ENCODE data around the gene ZDHHC20. TPM values are rescaled to one million over a fixed set of nuclear protein-coding genes. Genes with fewer than 3 reads are reported as not detected.

ZDHHC20 gene
- total RNA-seq (2014; rRNA removed; shearing (Covaris generic); ENCODE audit: low replicate concordance): 44.0 and 129 TPM in 2 replicates

DNA sequence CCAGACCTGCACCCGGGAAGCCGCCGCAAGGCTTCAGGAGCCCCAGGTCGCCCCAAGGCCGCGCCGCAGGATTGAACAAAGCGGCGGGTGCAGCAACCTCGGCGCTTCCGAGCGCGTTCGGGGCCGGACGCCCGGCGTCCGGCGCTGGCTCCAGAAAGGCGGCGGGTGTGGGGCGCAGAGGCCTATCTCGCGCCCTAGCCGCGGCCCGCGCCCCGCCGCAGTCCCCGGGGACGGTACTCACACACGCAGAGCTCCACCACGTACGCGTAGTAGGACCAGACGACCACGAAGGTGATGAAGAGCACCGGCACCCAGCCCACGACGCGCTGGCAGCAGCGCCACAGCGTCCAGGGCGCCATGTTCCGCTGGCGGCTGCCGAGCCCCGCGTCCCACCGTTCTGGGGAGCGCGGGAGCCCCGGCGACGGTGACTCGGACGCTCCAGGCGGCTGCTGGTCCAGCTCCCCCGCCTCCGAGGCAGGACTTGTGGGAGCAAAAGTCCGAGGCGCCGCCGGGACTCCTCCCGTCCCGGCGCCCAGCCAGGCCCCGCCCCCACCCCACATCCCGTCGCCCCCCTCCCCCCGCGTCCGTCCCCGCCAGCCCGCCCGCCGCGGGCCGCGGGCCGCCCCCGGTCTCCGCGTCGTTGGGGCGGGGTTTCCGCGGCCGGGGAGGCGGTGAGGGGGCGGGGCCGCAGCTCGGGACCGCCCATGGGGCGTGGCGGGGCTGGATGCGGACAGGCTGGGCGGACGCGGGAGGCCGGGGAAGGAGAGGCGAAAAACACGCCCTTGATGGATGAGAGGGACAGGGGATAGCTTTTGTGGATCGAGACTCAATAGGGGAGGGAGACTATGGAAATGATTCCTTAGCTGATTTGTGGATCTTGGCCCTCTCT lies at the start of gene ZDHHC20:
Gene ZDHHC20 (minus strand): TSS at position 491 of the 889 bp plus-strand sequence. CDS start 132 bp downstream, at position 359.
- Histone ChIP-seq H3K9me2 (replicated peaks; ENCODE audit: insufficient read depth, low read length) (no peaks in the 10 kb centered on the region), H3K4me1 (ENCODE audit: low read length) (peaks cover 19% of the 10 kb centered on the region), H3K9me3 (ENCODE audit: low read length) (peaks cover 2% of the 10 kb centered on the region; the same call in 1 of the 2 replicates), H3K79me2 (ENCODE audit: low read length) (peaks cover 50% of the 10 kb centered on the region), H3K9ac (ENCODE audit: low read length) (peak within 1 kb of the TSS; percentile 84), H3K27ac (ENCODE audit: low read length) (peak within 1 kb of the TSS; percentile 78), H3K4me2 (ENCODE audit: low read depth, low read length, poor library complexity, severe bottlenecking) (peak within 1 kb of the TSS; percentile 95), H4K20me1 (ENCODE audit: insufficient read depth, low read depth, low read length) (peaks cover 9% of the 10 kb centered on the region; the same call in 1 of the 2 replicates), H3K27me3 (ENCODE audit: low read length) (no peaks in the 10 kb centered on the region), H3K4me3 (ENCODE audit: low read length) (peak within 1 kb of the TSS; percentile 91), H3K36me3 (ENCODE audit: insufficient read depth, low read length) (0 out of 2 replicates have a peak, but pooled peaks cover 4% of the 10 kb centered on the region), H2AFZ (ENCODE audit: low read length) (peak within 1 kb of the TSS; percentile 88)
- peak; percentile 95 for DNase-seq

- H3K79me2 ChIP-seq (ENCODE audit: low read length): peaks cover 3% of the 10 kb centered on the region; the same call in 1 of the 2 replicates
- no peak overlapping the region for H3K9ac ChIP-seq (ENCODE audit: low read length)
- no peaks in the 10 kb centered on the region for H4K20me1 ChIP-seq (ENCODE audit: insufficient read depth, low read depth, low read length)
- no peaks in the 10 kb centered on the region for H3K9me2 ChIP-seq (replicated peaks; ENCODE audit: insufficient read depth, low read length)
- no peak for DNase-seq
- no peak overlapping the region for H3K27ac ChIP-seq (ENCODE audit: low read length)
- H3K4me2 ChIP-seq (ENCODE audit: low read depth, low read length, poor library complexity, severe bottlenecking): no peak overlapping the region
- no peak overlapping the region for H3K4me3 ChIP-seq (ENCODE audit: low read length)
- no peaks in the 10 kb centered on the region for H3K4me1 ChIP-seq (ENCODE audit: low read length)
- H3K36me3 ChIP-seq (ENCODE audit: insufficient read depth, low read length): peaks cover 9% of the 10 kb centered on the region; the same call in 1 of the 2 replicates
- H3K9me3 ChIP-seq (ENCODE audit: low read length): no peaks in the 10 kb centered on the region
- H2AFZ ChIP-seq (ENCODE audit: low read length): no peak overlapping the region
- H3K27me3 ChIP-seq (ENCODE audit: low read length): no peaks in the 10 kb centered on the region
These were observed 45.3 kb upstream of the ZDHHC20 start for GRCh38 chr13:21504379-21504778.

GRCh38 chr13:21501686-21502085 lies 42.6 kb upstream of the ZDHHC20 start:
- Histone ChIP-seq H3K27me3 (ENCODE audit: low read length) (no peaks in the 10 kb centered on the region), H4K20me1 (ENCODE audit: insufficient read depth, low read depth, low read length) (no peaks in the 10 kb centered on the region), H3K4me1 (ENCODE audit: low read length) (no peaks in the 10 kb centered on the region), H3K9ac (ENCODE audit: low read length) (no peak overlapping the region), H3K9me2 (replicated peaks; ENCODE audit: insufficient read depth, low read length) (no peaks in the 10 kb centered on the region), H3K9me3 (ENCODE audit: low read length) (no peaks in the 10 kb centered on the region), H3K4me3 (ENCODE audit: low read length) (no peak overlapping the region), H2AFZ (ENCODE audit: low read length) (no peak overlapping the region), H3K4me2 (ENCODE audit: low read depth, low read length, poor library complexity, severe bottlenecking) (no peak overlapping the region), H3K36me3 (ENCODE audit: insufficient read depth, low read length) (peaks cover 9% of the 10 kb centered on the region; the same call in 1 of the 2 replicates), H3K27ac (ENCODE audit: low read length) (no peak overlapping the region), H3K79me2 (ENCODE audit: low read length) (peaks cover 3% of the 10 kb centered on the region; the same call in 1 of the 2 replicates)
- no peak for DNase-seq

DNA sequence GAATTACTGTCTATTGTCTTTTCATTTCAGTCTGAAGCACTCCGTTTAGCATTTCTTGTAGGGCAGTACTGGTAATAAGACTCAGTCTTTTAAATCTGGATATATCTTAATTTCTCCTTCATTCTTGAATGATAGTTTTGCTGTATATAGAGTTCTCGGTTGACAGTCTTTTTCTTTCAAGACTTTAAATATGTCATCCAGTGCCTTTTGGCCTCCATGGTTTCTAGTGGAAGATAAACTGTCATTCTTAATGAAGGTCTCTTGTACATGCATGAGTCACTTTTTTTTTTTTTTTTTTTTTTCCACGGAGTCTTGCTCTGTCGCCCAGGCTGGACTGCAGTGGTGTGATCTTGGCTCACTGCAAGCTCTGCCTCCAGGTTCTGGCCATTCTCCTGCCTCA lies 27.2 kb upstream of the ZDHHC20 start:
- Histone ChIP-seq H2AFZ (ENCODE audit: low read length) (no peak overlapping the region), H4K20me1 (ENCODE audit: insufficient read depth, low read depth, low read length) (no peaks in the 10 kb centered on the region), H3K27ac (ENCODE audit: low read length) (no peak overlapping the region), H3K27me3 (ENCODE audit: low read length) (no peaks in the 10 kb centered on the region), H3K4me2 (ENCODE audit: low read depth, low read length, poor library complexity, severe bottlenecking) (no peak overlapping the region), H3K36me3 (ENCODE audit: insufficient read depth, low read length) (peaks cover 13% of the 10 kb centered on the region), H3K9ac (ENCODE audit: low read length) (no peak overlapping the region), H3K9me3 (ENCODE audit: low read length) (peaks cover 4% of the 10 kb centered on the region), H3K79me2 (ENCODE audit: low read length) (no peaks in the 10 kb centered on the region), H3K4me3 (ENCODE audit: low read length) (no peak overlapping the region), H3K4me1 (ENCODE audit: low read length) (no peaks in the 10 kb centered on the region), H3K9me2 (replicated peaks; ENCODE audit: insufficient read depth, low read length) (no peaks in the 10 kb centered on the region)
- no peak for DNase-seq

GRCh38 chr13:21483748-21484147 lies 24.6 kb upstream of the ZDHHC20 start:
- H4K20me1 ChIP-seq (ENCODE audit: insufficient read depth, low read depth, low read length): no peaks in the 10 kb centered on the region
- H3K36me3 ChIP-seq (ENCODE audit: insufficient read depth, low read length): no peaks in the 10 kb centered on the region
- no peaks in the 10 kb centered on the region for H3K9me2 ChIP-seq (replicated peaks; ENCODE audit: insufficient read depth, low read length)
- no peak overlapping the region for H3K4me3 ChIP-seq (ENCODE audit: low read length)
- H3K9me3 ChIP-seq (ENCODE audit: low read length): peaks cover 4% of the 10 kb centered on the region
- no peaks in the 10 kb centered on the region for H3K27me3 ChIP-seq (ENCODE audit: low read length)
- no peak overlapping the region for H3K27ac ChIP-seq (ENCODE audit: low read length)
- H2AFZ ChIP-seq (ENCODE audit: low read length): no peak overlapping the region
- no peaks in the 10 kb centered on the region for H3K79me2 ChIP-seq (ENCODE audit: low read length)
- no peak overlapping the region for H3K9ac ChIP-seq (ENCODE audit: low read length)
- H3K4me1 ChIP-seq (ENCODE audit: low read length): no peaks in the 10 kb centered on the region
- no peak overlapping the region for H3K4me2 ChIP-seq (ENCODE audit: low read depth, low read length, poor library complexity, severe bottlenecking)
- DNase-seq: no peak

DNA sequence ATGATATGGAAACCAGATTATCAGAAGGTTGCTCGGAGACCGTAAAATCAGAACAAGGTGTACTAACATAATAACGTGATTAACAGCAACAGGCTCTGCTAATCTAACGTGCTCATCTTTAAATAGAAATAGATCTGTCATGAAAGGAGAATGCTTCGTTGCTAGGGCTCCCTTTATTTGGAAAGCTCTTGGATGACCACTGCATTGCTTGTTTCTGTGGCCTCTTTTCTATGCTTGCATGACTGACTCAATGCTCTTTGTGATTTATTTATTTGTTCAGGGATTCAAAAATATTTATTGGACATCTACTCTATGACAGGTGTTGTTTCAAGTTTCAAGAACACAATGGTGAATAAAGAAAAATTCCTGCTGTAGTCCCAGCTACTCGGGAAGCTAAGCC lies 22.3 kb upstream of the ZDHHC20 start:
- H3K27ac ChIP-seq (ENCODE audit: low read length): no peak overlapping the region
- no peaks in the 10 kb centered on the region for H3K27me3 ChIP-seq (ENCODE audit: low read length)
- H3K36me3 ChIP-seq (ENCODE audit: insufficient read depth, low read length): no peaks in the 10 kb centered on the region
- H4K20me1 ChIP-seq (ENCODE audit: insufficient read depth, low read depth, low read length): no peaks in the 10 kb centered on the region
- H3K4me1 ChIP-seq (ENCODE audit: low read length): peaks cover 11% of the 10 kb centered on the region
- no peaks in the 10 kb centered on the region for H3K79me2 ChIP-seq (ENCODE audit: low read length)
- DNase-seq: no peak
- H2AFZ ChIP-seq (ENCODE audit: low read length): no peak overlapping the region
- H3K4me2 ChIP-seq (ENCODE audit: low read depth, low read length, poor library complexity, severe bottlenecking): no peak overlapping the region
- no peaks in the 10 kb centered on the region for H3K9me2 ChIP-seq (replicated peaks; ENCODE audit: insufficient read depth, low read length)
- no peak overlapping the region for H3K9ac ChIP-seq (ENCODE audit: low read length)
- H3K9me3 ChIP-seq (ENCODE audit: low read length): no peaks in the 10 kb centered on the region
- H3K4me3 ChIP-seq (ENCODE audit: low read length): no peak overlapping the region

DNA sequence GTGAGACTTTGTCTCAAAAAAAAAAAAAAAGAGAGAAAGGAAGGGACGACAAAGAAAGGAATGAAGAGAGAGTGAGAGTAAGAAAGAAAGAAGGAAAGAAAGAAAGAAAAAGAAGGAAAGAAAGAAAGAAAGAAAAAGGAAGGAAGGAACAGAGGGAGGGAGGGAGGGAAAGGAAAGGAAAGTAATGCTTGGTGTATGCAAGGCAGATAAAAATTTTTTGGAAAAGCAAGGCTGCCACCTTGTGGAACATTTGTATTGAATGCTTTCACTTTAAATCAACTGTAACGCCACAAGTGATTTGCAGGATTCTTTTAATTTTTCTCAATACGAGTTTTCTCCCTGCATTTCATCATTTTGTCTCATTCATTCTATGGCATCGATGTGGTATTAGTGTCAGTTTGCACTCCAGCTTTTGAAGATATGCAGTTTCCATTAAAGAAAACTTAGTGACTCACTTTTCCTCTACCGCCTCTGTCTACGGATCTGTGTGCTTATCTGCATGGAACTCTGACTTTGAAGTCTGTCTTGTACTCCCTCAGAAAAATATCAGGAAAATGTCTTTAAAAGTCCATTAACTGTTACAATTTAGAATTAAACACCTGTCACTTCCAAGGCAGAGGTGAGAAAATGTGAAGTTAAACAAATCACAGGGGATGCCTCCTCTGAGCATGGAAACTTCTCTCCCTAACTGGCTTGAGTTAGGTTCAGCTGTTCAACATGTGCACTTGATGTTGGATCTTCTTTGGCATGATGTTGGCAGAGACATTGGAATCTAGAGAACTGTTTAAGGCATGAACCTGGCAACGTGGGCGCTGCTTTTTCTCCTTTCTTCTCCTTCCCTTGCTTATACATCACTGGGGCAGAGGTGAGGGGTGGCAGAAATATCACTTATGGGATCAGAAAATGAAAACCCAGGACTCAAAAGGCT lies 20.0 kb upstream of the ZDHHC20 start:
- no peaks in the 10 kb centered on the region for H4K20me1 ChIP-seq (ENCODE audit: insufficient read depth, low read depth, low read length)
- H3K36me3 ChIP-seq (ENCODE audit: insufficient read depth, low read length): no peaks in the 10 kb centered on the region
- no peak overlapping the region for H3K27ac ChIP-seq (ENCODE audit: low read length)
- no peaks in the 10 kb centered on the region for H3K79me2 ChIP-seq (ENCODE audit: low read length)
- H3K9me2 ChIP-seq (replicated peaks; ENCODE audit: insufficient read depth, low read length): no peaks in the 10 kb centered on the region
- no peaks in the 10 kb centered on the region for H3K27me3 ChIP-seq (ENCODE audit: low read length)
- no peak overlapping the region for H2AFZ ChIP-seq (ENCODE audit: low read length)
- H3K4me1 ChIP-seq (ENCODE audit: low read length): peaks cover 11% of the 10 kb centered on the region
- no peak overlapping the region for H3K4me2 ChIP-seq (ENCODE audit: low read depth, low read length, poor library complexity, severe bottlenecking)
- H3K9ac ChIP-seq (ENCODE audit: low read length): no peak overlapping the region
- no peak overlapping the region for H3K4me3 ChIP-seq (ENCODE audit: low read length)
- H3K9me3 ChIP-seq (ENCODE audit: low read length): no peaks in the 10 kb centered on the region
- peak; percentile 89 for DNase-seq
